CD14-positive monocyte (primary cell): ENCODE results near the gene CNBP. TPM values are rescaled to one million over a fixed set of nuclear protein-coding genes. Genes with fewer than 3 reads are reported as not detected.
A peak's percentile ranks its signal among the peaks of the same experiment; 100 is the strongest.

Experiments
- DNase-seq, 3 donors: peaks; one replicate each; pipeline ENCODE4 v3.0.0-alpha.2; 2011 to 2022
- H2AFZ ChIP-seq: 2 replicates; pipeline ENCODE4 v1.6.0; 2012; ENCODE audit warnings: mild to moderate bottlenecking, low read depth, low read length, inconsistent platforms; ENCODE audit not compliant: insufficient read depth, poor library complexity, severe bottlenecking
- H3K27ac ChIP-seq, 2 donors: 1 replicate in 1 of 2; 2 replicates in 1 of 2; pipeline ENCODE4 v1.5.1; 2012 to 2013; ENCODE audit warnings: low read length in 2 of 2, control low read depth in 1 of 2, inconsistent platforms in 1 of 2, low read depth in 1 of 2, mild to moderate bottlenecking in 1 of 2
- H3K27me3 ChIP-seq, 2 donors: one replicate each; pipeline versions ENCODE4 v1.6.0 to v1.6.1; 2011 to 2013; ENCODE audit warnings: low read length in 2 of 2; ENCODE audit not compliant: control insufficient read depth in 2 of 2, insufficient read depth in 2 of 2
- H3K36me3 ChIP-seq, 2 donors: replicated peaks in 1 of 2; 1 replicate in 1 of 2; 2 replicates in 1 of 2; pipeline versions ENCODE4 v1.5.1 to v1.6.1; 2012 to 2013; ENCODE audit warnings: low read length in 2 of 2, control low read depth in 1 of 2, inconsistent platforms in 1 of 2, mild to moderate bottlenecking in 1 of 2; ENCODE audit not compliant: insufficient read depth in 2 of 2, control insufficient read depth in 1 of 2
- H3K4me1 ChIP-seq, 2 donors: 1 replicate in 1 of 2; 2 replicates in 1 of 2; pipeline versions ENCODE4 v1.5.1 to v1.6.1; 2012 to 2013; ENCODE audit warnings: low read length in 2 of 2, control low read depth in 1 of 2, inconsistent platforms in 1 of 2, mild to moderate bottlenecking in 1 of 2, moderate library complexity in 1 of 2; ENCODE audit not compliant: insufficient read depth in 2 of 2, control insufficient read depth in 1 of 2
- H3K4me2 ChIP-seq: replicated peaks from 2 replicates; pipeline ENCODE3; 2012; ENCODE audit warnings: low read length, moderate library complexity, mild to moderate bottlenecking; ENCODE audit not compliant: poor library complexity, severe bottlenecking; ENCODE audit errors: extremely low read depth
- H3K4me3 ChIP-seq, 3 experiments: fragments of 200-600 bp in 1 of 3; sonication (generic) in 1 of 3; replicated peaks in 1 of 3; 1 replicate in 2 of 3; 2 replicates in 1 of 3; pipeline ENCODE4 v1.5.1; 2011 to 2013; ENCODE audit warnings: low read length in 3 of 3, mild to moderate bottlenecking in 3 of 3, control low read depth in 2 of 3, low read depth in 2 of 3, inconsistent platforms in 1 of 3, moderate library complexity in 1 of 3
- H3K79me2 ChIP-seq: 2 replicates; pipeline ENCODE4 v1.6.0; 2012; ENCODE audit warnings: mild to moderate bottlenecking, control low read depth, inconsistent platforms, low read length, moderate library complexity; ENCODE audit not compliant: insufficient read depth
- H3K9ac ChIP-seq: 2 replicates; pipeline ENCODE4 v1.6.0; 2017; ENCODE audit warnings: low read length, mild to moderate bottlenecking; ENCODE audit not compliant: insufficient read depth, poor library complexity, severe bottlenecking
- H3K9me3 ChIP-seq, 2 donors: replicated peaks in 1 of 2; 1 replicate in 1 of 2; 2 replicates in 1 of 2; pipeline versions ENCODE4 v1.5.1 to v1.6.1; 2012 to 2013; ENCODE audit warnings: low read length in 2 of 2, control low read depth in 1 of 2; ENCODE audit not compliant: control insufficient read depth in 1 of 2, insufficient read depth in 1 of 2
- H4K20me1 ChIP-seq: 2 replicates; pipeline ENCODE4 v1.6.0; 2012; ENCODE audit warnings: mild to moderate bottlenecking, low read length, control low read depth, moderate library complexity; ENCODE audit not compliant: insufficient read depth
- H3K27ac Mint-ChIP-seq, 7 donors: one replicate each; pipeline ENCODE4 v1.8.0; 2020; ENCODE audit warnings: mild to moderate bottlenecking in 7 of 7, mixed read lengths in 7 of 7, moderate library complexity in 6 of 7, inconsistent platforms in 2 of 7
- H3K27me3 Mint-ChIP-seq, 3 donors: one replicate each; pipeline ENCODE4 v1.8.0; 2021 to 2022; ENCODE audit warnings: low read depth in 3 of 3, mild to moderate bottlenecking in 3 of 3, mixed read lengths in 3 of 3, moderate library complexity in 3 of 3, inconsistent platforms in 1 of 3
- H3K36me3 Mint-ChIP-seq, 2 donors: one replicate each; pipeline ENCODE4 v1.8.0; 2020; ENCODE audit warnings: mixed read lengths in 2 of 2, inconsistent platforms in 1 of 2, mild to moderate bottlenecking in 1 of 2
- H3K4me1 Mint-ChIP-seq: one replicate; pipeline ENCODE4 v1.8.0; 2020; ENCODE audit warnings: mild to moderate bottlenecking, mixed read lengths
- H3K4me3 Mint-ChIP-seq, 2 donors: one replicate each; pipeline ENCODE4 v1.8.0; 2020; ENCODE audit warnings: mild to moderate bottlenecking in 2 of 2, mixed read lengths in 2 of 2, moderate library complexity in 1 of 2
- H3K9me3 Mint-ChIP-seq, 7 donors: one replicate each; pipeline ENCODE4 v1.8.0; 2020 to 2022; ENCODE audit warnings: mixed read lengths in 7 of 7, mild to moderate bottlenecking in 6 of 7, moderate library complexity in 6 of 7, inconsistent platforms in 2 of 7
- WGBS: methylation state at CpG from one replicate; pipeline ENCODE4 v1.1.5; 2013; ENCODE audit warnings: missing lambda C conversion rate; ENCODE audit not compliant: insufficient coverage; 5-methylcytosine and 5-hydroxymethylcytosine counted together
- intact Hi-C, 2 donors: fragments of 100-400 bp; cut with micrococcal nuclease; formaldehyde crosslinking; loops; one replicate each; pipeline versions ENCODE4 v1.15.0 to v1.15.1; 2023
- polyA plus RNA-seq, 3 donors: library from polyadenylated mRNA; depleted of rRNA in 1 of 3; unstranded in 2 of 3; stranded (reverse) in 1 of 3; fragments of 300-500 nt in 2 of 3; fragments of >200 nt in 1 of 3; fragmentation: Illumina TruSeq in 2 of 3; gene quantifications; 1 replicate in 2 of 3; 2 replicates in 1 of 3; pipeline ENCODE4 v1.2.3, GENCODE V29; 2012 to 2021
- TF ChIP-seq, protein P1 (sequence below): fragments of 200-600 bp; IDR thresholded peaks from one replicate; pipeline ENCODE4 v1.8.0; 2022; ENCODE audit warnings: antibody characterized with exemption, mild to moderate bottlenecking

Gene CNBP
- polyA plus RNA-seq, 3 donors, result 354 to 946 (median 845) TPM

DNA sequence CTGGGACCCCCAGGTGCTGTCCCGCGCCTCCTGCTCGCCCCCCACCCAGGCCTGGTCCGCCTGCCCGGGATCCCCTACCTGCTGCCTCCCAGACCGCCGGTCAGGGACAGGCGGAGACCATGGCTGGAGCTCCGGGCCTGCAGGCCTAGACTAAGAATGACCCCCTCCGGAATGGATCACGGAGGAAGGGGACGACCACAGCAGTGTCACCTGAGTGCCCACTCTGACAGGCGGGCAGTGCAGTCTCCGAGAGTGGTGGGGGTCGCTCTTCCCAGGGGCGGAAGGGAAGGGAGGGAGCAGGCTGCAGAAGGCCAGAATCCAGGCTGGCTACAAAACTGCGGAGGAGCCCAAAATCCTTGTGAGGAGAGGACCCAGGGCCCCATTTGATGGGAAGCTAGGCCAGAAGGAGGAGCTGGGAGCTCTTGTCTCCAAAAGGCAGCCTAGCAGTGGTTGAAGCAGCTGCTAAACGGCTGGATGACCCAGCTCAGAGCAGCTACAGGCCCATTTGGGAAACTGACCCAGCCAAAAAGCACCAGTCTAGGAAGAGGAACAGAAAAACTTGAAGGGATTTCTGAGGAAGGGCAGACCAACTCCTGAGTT, 61.2 kb downstream of the CNBP start:
- Histone ChIP-seq H3K4me1 (peaks cover 32 to 39% of the 10 kb centered on the region in 2 donors), H4K20me1 (peaks cover 60% of the 10 kb centered on the region), H3K36me3 (peaks cover 12 to 38% of the 10 kb centered on the region in 2 donors), H3K27ac (peak overlapping the region in 1 of 2 donors; percentile 6), H3K79me2 (peaks cover 29% of the 10 kb centered on the region), H3K4me2 (peak overlapping the region; percentile 92), H3K4me3 (peak overlapping the region in 1 of 3 experiments; percentile 96), H2AFZ (no peak overlapping the region), H3K9ac (no peak overlapping the region), H3K27me3 (no peaks in the 10 kb centered on the region), H3K9me3 (no peaks in the 10 kb centered on the region)
- Mint-ChIP-seq H3K4me3 (peak overlapping the region; percentile 69 to 81), H3K9me3 (peaks cover 0 to 4% (median 0%) of the 10 kb centered on the region in 7 donors), H3K27ac (peak overlapping the region in 5 of 7 donors; percentile 21 to 89 (median 77)), H3K4me1 (peaks cover 47% of the 10 kb centered on the region), H3K27me3 (peaks cover 7 to 17% (median 13%) of the 10 kb centered on the region in 3 donors), H3K36me3 (peaks cover 36 to 47% of the 10 kb centered on the region in 2 donors)
- intact Hi-C loops, result no loop called here
- DNase-seq, result peak in 2 of 3 donors; percentile 13 to 37
- TF ChIP-seq, protein P1, sequence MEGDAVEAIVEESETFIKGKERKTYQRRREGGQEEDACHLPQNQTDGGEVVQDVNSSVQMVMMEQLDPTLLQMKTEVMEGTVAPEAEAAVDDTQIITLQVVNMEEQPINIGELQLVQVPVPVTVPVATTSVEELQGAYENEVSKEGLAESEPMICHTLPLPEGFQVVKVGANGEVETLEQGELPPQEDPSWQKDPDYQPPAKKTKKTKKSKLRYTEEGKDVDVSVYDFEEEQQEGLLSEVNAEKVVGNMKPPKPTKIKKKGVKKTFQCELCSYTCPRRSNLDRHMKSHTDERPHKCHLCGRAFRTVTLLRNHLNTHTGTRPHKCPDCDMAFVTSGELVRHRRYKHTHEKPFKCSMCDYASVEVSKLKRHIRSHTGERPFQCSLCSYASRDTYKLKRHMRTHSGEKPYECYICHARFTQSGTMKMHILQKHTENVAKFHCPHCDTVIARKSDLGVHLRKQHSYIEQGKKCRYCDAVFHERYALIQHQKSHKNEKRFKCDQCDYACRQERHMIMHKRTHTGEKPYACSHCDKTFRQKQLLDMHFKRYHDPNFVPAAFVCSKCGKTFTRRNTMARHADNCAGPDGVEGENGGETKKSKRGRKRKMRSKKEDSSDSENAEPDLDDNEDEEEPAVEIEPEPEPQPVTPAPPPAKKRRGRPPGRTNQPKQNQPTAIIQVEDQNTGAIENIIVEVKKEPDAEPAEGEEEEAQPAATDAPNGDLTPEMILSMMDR, result no peak
- WGBS, result 89% methylated on average over 18 of the region's 18 CpGs

- Histone ChIP-seq H3K4me1 (peaks cover 32 to 39% of the 10 kb centered on the region in 2 donors), H3K4me3 (peak within 1 kb of the TSS; percentile 83 to 96 (median 94)), H3K4me2 (peak within 1 kb of the TSS; percentile 92), H3K9ac (peak within 1 kb of the TSS; percentile 93), H4K20me1 (peaks cover 62% of the 10 kb centered on the region), H3K9me3 (no peaks in the 10 kb centered on the region), H2AFZ (peak within 1 kb of the TSS; percentile 41), H3K27ac (peak within 1 kb of the TSS; percentile 92 to 95), H3K36me3 (peaks cover 15 to 38% of the 10 kb centered on the region in 2 donors), H3K79me2 (peaks cover 35% of the 10 kb centered on the region), H3K27me3 (no peaks in the 10 kb centered on the region)
- DNase-seq, result peak; percentile 37 to 54 (median 41)
- Mint-ChIP-seq H3K36me3 (peaks cover 38 to 47% of the 10 kb centered on the region in 2 donors), H3K4me1 (peaks cover 47% of the 10 kb centered on the region), H3K4me3 (peak within 1 kb of the TSS; percentile 87 to 90), H3K9me3 (peaks cover 0 to 4% (median 0%) of the 10 kb centered on the region in 7 donors), H3K27me3 (peaks cover 6 to 14% (median 12%) of the 10 kb centered on the region in 3 donors), H3K27ac (peak within 1 kb of the TSS; percentile 84 to 96 (median 92))
- 11% methylated on average over 55 of the region's 60 CpGs for WGBS
- TF ChIP-seq, protein P1, result no peak
- intact Hi-C loops, result no loop called here
These were observed 61.8 kb downstream of the CNBP start, which contains the start of gene RAB43 for GRCh38 chr3:129121792-129122411. TSS of gene RAB43 (minus strand) at chr3:129121804. CDS start at chr3:129121489, 315 bp downstream.
